Hypothalamus (tissue), 51 donors: ENCODE data around the gene CD8B2.
"Not testable (repeated sequence)": the region's sequence is repeated elsewhere in the genome, so short reads cannot be mapped to it uniquely, and the experiment has no call there.

Experiments used
- DNase-seq, 51 donors: peaks; one replicate each; lab custom pipeline; 2025; lab: John Stamatoyannopoulos, UW

Gene CD8B2

GRCh38 chr2:106486551-106487385, at the start of gene CD8B2:
Gene CD8B2, plus strand, starts transcription at chr2:106487364. Its CDS starts 63 bp downstream, at chr2:106487427.
- not testable (repeated sequence) for DNase-seq

- not testable (repeated sequence) for DNase-seq
These were observed 25.3 kb upstream of the CD8B2 start for GRCh38 chr2:106461882-106462281.

GRCh38 chr2:106467516-106467915, 19.6 kb upstream of the CD8B2 start:
- DNase-seq, result not testable (repeated sequence)

- DNase-seq, result not testable (repeated sequence)
These were observed 19.1 kb upstream of the CD8B2 start, which contains the start of gene RGPD3 for GRCh38 chr2:106468107-106468506. Gene RGPD3, minus strand, starts transcription at chr2:106468413. Its CDS starts 125 bp downstream, at chr2:106468288.

- DNase-seq, result not testable (repeated sequence)
These were observed 16.5 kb upstream of the CD8B2 start for GRCh38 chr2:106470658-106471057.

- not testable (repeated sequence) for DNase-seq
These were observed 9.5 kb upstream of the CD8B2 start for GRCh38 chr2:106477647-106478046.

- DNase-seq, result not testable (repeated sequence)
These were observed 7.6 kb upstream of the CD8B2 start for GRCh38 chr2:106479563-106479962.

GRCh38 chr2:106487386-106488191, 425 bp downstream of the CD8B2 start:
- not testable (repeated sequence) for DNase-seq

GRCh38 chr2:106489701-106490100, 2.5 kb downstream of the CD8B2 start:
- DNase-seq, result not testable (repeated sequence)

GRCh38 chr2:106492399-106492798, 5.2 kb downstream of the CD8B2 start:
- DNase-seq, result not testable (repeated sequence)

- not testable (repeated sequence) for DNase-seq
These were observed 5.7 kb downstream of the CD8B2 start for GRCh38 chr2:106492913-106493312.

- not testable (repeated sequence) for DNase-seq
These were observed 11.4 kb downstream of the CD8B2 start for GRCh38 chr2:106498549-106498948.

- DNase-seq, result not testable (repeated sequence)
These were observed 13.2 kb downstream of the CD8B2 start for GRCh38 chr2:106500350-106500749.

GRCh38 chr2:106502351-106502750, 15.2 kb downstream of the CD8B2 start:
- not testable (repeated sequence) for DNase-seq

GRCh38 chr2:106504192-106504591, 17.0 kb downstream of the CD8B2 start:
- not testable (repeated sequence) for DNase-seq

GRCh38 chr2:106504787-106505186, 17.6 kb downstream of the CD8B2 start:
- DNase-seq, result not testable (repeated sequence)

- not testable (repeated sequence) for DNase-seq
These were observed 19.0 kb downstream of the CD8B2 start for GRCh38 chr2:106506002-106506687.

GRCh38 chr2:106508660-106509373, 21.7 kb downstream of the CD8B2 start:
- DNase-seq, result not testable (repeated sequence)

- DNase-seq, result not testable (repeated sequence)
These were observed 22.2 kb downstream of the CD8B2 start for GRCh38 chr2:106509374-106509770.

- not testable (repeated sequence) for DNase-seq
These were observed 23.6 kb downstream of the CD8B2 start for GRCh38 chr2:106510791-106511190.
